ENCODE results near the gene CMPK1.
A peak's percentile ranks its signal among the peaks of the same experiment; 100 is the strongest.

CMPK1 gene

DNA sequence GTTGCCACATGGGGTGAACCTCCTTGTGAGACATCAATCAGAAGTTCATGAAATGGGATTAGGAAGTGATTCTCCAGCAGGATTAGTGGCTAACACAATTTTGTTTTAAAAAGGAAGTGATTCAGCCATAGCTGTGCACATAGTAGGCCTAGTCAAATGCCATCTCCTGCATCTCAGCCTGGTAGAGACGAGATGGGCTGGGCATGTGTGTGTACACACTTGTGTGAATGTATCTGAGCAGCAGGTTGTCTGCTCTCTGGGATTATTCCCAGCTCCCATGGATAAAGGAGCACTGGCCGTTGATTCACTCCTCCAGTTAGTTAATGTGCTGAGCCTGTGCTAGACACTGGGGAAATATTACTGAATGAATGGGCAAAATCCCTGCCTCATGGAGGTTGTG is 84.5 kb downstream of the CMPK1 start:
- CTCF ChIA-PET: interaction anchor here (0.8 kb wide), 2 partner anchors 18 to 308 kb away, joined by 3 read pairs; no protein-coding TSS in a partner anchor
- POLR2A ChIA-PET (ENCODE audit: low non-redundant PET): no interaction called here
- TF ChIP-seq, protein P1, sequence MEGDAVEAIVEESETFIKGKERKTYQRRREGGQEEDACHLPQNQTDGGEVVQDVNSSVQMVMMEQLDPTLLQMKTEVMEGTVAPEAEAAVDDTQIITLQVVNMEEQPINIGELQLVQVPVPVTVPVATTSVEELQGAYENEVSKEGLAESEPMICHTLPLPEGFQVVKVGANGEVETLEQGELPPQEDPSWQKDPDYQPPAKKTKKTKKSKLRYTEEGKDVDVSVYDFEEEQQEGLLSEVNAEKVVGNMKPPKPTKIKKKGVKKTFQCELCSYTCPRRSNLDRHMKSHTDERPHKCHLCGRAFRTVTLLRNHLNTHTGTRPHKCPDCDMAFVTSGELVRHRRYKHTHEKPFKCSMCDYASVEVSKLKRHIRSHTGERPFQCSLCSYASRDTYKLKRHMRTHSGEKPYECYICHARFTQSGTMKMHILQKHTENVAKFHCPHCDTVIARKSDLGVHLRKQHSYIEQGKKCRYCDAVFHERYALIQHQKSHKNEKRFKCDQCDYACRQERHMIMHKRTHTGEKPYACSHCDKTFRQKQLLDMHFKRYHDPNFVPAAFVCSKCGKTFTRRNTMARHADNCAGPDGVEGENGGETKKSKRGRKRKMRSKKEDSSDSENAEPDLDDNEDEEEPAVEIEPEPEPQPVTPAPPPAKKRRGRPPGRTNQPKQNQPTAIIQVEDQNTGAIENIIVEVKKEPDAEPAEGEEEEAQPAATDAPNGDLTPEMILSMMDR (conservative IDR thresholded peaks at IDR 0.05; ENCODE audit: low read depth): no peak
- DNase-seq (ENCODE audit: low spot score): no peak
- no peak overlapping the region for H3K27ac ChIP-seq

DNA sequence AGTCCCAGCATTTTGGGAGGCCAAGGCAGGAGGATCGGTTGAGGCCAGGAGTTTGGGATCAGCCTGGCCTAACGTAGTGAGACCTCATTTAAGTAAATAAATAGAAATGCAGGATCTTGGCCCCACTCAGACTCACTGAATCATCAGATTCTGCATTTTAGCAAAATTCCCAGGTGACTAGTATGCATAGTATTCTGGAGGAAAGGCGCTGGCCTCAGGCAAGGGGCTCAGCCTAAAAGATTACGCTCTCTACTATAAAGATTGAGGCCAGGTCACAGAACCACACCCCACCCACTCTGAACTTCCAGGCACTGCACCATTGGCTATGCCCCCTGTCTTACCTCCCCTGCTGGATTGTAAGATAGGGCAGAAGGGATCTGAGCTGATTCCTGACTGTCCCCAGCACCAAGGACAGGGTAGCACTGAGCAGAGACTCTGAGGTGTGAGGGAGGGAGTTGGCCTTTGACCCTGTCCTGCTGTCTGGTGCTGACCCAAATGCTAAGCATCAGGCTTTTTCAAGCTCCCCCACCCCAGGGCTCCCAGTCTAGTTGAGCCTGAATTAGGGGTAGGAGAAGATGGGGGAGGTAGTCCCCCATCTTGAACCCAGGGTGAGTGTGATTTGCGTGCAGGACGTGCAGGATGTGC is 85.2 kb downstream of the CMPK1 start:
- POLR2A ChIA-PET (ENCODE audit: low non-redundant PET): no interaction called here
- TF ChIP-seq, protein P1 (conservative IDR thresholded peaks at IDR 0.05; ENCODE audit: low read depth): no peak
- no peak for DNase-seq (ENCODE audit: low spot score)
- CTCF ChIA-PET: interaction anchor here (0.8 to 1.7 kb wide), 2 partner anchors 18 to 30 kb away, joined by 3 read pairs; no protein-coding TSS in a partner anchor
- H3K27ac ChIP-seq: no peak overlapping the region

DNA sequence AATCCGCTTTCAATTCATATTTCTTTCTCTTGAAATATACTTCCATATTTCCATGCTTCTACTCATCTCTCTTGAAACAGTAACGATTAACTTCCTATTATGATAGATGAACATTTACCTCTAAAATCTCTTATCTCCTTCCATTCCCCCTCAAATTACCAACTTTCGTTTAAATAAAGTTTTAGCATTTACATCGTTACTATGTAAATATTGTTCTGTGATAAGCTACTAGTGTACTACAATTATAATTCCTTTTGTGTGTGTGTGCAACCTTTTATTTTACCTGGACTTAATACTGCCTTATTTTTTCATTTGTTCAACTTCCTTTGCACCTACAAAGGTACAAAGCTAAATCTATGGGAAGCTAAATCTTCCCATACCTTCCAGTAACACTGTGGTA is 87.0 kb downstream of the CMPK1 start:
- ChIA-PET POLR2A (ENCODE audit: low non-redundant PET) (interaction anchor here (0.6 kb wide), 1 partner anchor 13 kb away, joined by 6 read pairs; no protein-coding TSS in a partner anchor), CTCF (interaction anchor here (0.6 to 1.7 kb wide), 3 partner anchors 32 to 305 kb away, joined by 3 to 4 read pairs (median 3); no protein-coding TSS in a partner anchor)
- TF ChIP-seq, protein P1 (conservative IDR thresholded peaks at IDR 0.05; ENCODE audit: low read depth): no peak
- no peak for DNase-seq (ENCODE audit: low spot score)
- no peak overlapping the region for H3K27ac ChIP-seq

DNA sequence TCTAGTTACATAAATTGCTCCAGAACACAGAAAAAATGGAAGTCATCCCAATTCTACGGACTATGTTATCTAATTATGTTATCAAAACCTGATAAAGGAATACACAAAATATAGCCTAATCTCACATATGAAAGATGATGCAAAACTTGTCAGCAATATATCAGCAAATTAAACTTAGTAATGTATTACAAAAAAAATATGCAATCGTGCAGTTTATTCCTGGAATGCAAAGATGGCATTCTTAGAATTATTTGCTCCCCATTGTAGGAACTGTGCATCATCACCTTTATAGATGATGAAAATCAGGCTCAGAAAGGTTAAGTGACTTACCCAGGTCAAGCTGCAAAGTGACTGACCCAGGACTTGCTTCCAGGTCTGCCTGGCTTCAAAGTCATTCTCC is 90.3 kb downstream of the CMPK1 start:
- TF ChIP-seq, protein P1 (conservative IDR thresholded peaks at IDR 0.05; ENCODE audit: low read depth): no peak
- no peak overlapping the region for H3K27ac ChIP-seq
- CTCF ChIA-PET: interaction anchor here (0.6 to 2.5 kb wide), 8 partner anchors 8 to 1015 kb away, joined by 3 to 22 read pairs (median 4); no protein-coding TSS in a partner anchor
- POLR2A ChIA-PET (ENCODE audit: low non-redundant PET): no interaction called here
- no peak for DNase-seq (ENCODE audit: low spot score)

DNA sequence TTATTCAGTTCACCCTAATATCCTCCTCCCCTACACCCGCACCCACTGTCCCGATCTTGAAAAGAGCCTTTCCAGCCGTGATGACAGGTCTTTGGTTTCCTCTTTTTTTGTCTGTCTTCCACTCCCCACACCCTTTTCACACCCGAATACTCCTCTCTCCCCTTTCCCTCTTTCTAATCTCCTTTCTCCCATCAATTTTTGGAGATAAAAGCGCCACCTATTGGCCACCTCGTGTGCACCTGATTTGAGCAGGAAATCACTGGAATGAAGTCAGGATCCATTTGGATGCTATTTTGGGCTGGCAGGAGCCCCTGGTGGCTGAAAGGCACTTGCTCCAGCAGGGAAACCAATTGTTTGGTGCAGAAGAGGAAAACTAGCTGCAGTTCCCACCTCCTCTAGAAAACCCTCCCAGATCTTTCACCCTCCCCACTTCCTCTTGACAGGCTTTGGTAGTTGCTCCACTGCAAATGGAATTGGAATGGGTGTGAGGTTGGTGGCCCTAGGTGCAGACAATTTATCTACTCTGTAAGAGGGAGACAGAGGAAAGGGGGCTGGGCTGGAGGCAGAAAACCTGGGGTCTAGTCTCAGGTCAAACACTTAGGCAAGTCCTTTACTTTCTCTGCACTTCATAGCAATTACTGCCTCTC is 90.9 kb downstream of the CMPK1 start:
- TF ChIP-seq, protein P1 (conservative IDR thresholded peaks at IDR 0.05; ENCODE audit: low read depth): peak; percentile 75
- ChIA-PET POLR2A (ENCODE audit: low non-redundant PET) (no interaction called here), CTCF (interaction anchor here (0.6 to 2.5 kb wide), 9 partner anchors 8 to 322 kb away, joined by 3 to 22 read pairs (median 3); no protein-coding TSS in a partner anchor)
- DNase-seq (ENCODE audit: low spot score): peak; percentile 73
- no peak overlapping the region for H3K27ac ChIP-seq
